ENCODE results near the gene CDK6. TPM values are rescaled to one million over a fixed set of nuclear protein-coding genes. Genes with fewer than 3 reads are reported as not detected.

Gene CDK6
- total and polyA plus RNA-seq, 4 donors: 3.3 to 35.0 (median 12.0) TPM

DNA sequence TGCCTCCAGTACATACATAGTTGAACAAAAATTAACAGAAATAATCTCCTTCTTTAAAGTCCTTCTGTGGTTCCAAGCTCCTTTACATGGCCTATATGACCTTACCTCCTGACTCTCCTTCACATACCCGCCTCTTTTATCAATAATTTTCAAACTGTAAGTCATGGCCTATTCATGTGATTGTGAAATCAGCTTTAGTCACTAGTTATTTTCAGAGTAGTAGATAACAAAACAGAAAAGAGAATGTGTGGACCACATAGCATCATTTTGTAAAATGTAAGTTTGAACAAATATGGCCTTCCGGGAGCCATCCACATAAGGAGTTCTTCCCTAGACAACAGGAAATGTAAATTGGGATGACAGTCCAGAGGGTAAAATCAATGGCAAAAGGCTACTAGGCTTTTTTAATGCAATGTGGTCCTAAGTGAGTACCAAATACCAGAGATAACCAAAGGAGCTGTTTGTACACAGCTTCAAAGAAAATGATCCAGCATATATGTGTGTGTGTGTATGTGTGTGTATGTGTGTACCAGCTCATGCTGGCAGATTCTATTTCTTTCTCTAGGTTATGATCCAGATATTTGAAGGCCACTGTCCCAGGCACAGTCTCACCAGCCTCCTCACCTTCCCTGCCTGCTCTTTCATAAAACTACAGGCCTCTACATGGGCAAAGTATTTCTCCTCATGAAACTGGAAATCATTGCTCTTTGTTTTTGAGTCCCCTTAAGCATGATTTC, 233.9 kb downstream of the CDK6 start:
- 91% methylated on average over 2 of the region's 2 CpGs for WGBS
- DNase-seq (ENCODE audit: low spot score): no peak
- no peaks in the 10 kb centered on the region for H3K36me3 ChIP-seq (ENCODE audit: control insufficient read depth in 4 of 4, insufficient read depth in 3 of 4, low read depth in 1 of 4, low read length in 3 of 4)
- H3K4me1 ChIP-seq (ENCODE audit: control insufficient read depth in 4 of 4, insufficient read depth in 4 of 4, low read length in 3 of 4): no peaks in the 10 kb centered on the region
- no peak overlapping the region for H3K27ac ChIP-seq (ENCODE audit: low read depth in 1 of 2, low read length in 2 of 2)
- TF ChIP-seq YY1 (IDR thresholded peaks at IDR 0.05): no peak
- no peak for TF ChIP-seq TAF1 (conservative IDR thresholded peaks at IDR 0.05)
- TF ChIP-seq RXRA (IDR thresholded peaks at IDR 0.05): no peak
- TF ChIP-seq JUND (IDR thresholded peaks at IDR 0.05): no peak
- TF ChIP-seq, protein P1, sequence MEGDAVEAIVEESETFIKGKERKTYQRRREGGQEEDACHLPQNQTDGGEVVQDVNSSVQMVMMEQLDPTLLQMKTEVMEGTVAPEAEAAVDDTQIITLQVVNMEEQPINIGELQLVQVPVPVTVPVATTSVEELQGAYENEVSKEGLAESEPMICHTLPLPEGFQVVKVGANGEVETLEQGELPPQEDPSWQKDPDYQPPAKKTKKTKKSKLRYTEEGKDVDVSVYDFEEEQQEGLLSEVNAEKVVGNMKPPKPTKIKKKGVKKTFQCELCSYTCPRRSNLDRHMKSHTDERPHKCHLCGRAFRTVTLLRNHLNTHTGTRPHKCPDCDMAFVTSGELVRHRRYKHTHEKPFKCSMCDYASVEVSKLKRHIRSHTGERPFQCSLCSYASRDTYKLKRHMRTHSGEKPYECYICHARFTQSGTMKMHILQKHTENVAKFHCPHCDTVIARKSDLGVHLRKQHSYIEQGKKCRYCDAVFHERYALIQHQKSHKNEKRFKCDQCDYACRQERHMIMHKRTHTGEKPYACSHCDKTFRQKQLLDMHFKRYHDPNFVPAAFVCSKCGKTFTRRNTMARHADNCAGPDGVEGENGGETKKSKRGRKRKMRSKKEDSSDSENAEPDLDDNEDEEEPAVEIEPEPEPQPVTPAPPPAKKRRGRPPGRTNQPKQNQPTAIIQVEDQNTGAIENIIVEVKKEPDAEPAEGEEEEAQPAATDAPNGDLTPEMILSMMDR (IDR thresholded peaks at IDR 0.05; ENCODE audit: low read depth, low read length, missing input control): no peak
- no peak for TF ChIP-seq RAD21 (IDR thresholded peaks at IDR 0.05)
- H3K4me3 ChIP-seq (ENCODE audit: low read depth in 1 of 3, low read length in 3 of 3): no peak overlapping the region
- no peak overlapping the region for H3K9ac ChIP-seq (ENCODE audit: low read depth in 1 of 2, low read length in 2 of 2)
- H3K9me3 ChIP-seq (ENCODE audit: control insufficient read depth in 4 of 4, low read length in 3 of 4): no peaks in the 10 kb centered on the region
- no peaks in the 10 kb centered on the region for H3K27me3 ChIP-seq (ENCODE audit: control insufficient read depth in 4 of 4, insufficient read depth in 4 of 4, low read length in 3 of 4)

DNA sequence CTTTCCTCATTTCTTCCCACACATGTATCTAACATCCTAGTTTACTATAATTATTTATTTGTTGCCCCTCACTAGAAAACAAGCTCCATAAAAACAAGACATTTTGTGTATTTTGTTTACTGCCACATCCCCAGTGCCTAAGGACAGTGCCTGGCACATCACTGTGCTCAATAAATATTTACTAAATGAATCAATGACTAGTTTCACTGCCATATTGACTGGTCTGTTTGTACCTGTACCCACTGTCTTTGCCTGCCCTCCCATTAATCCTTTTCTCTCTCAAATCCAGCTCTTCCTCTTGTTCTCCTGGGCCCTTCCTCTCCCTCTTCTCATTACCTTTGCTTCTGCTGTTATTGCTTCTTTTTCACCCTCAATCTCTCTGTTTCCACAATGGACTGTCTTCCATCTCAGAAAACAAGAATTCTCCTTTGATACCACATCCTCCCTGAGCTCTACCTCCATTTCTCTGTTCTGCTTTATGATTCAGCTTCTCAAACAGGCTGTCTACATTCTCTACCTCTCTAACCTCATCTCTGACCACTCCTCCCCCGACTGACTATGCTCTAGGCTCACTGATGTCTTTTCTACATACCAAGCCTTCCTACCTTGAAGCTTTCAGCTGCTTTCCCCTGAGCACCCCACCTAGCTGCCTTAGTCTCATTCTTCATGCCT, 237.9 kb downstream of the CDK6 start:
- H3K27me3 ChIP-seq (ENCODE audit: control insufficient read depth in 4 of 4, insufficient read depth in 4 of 4, low read length in 3 of 4): no peaks in the 10 kb centered on the region
- DNase-seq (ENCODE audit: low spot score): no peak
- no peak overlapping the region for H3K9ac ChIP-seq (ENCODE audit: low read depth in 1 of 2, low read length in 2 of 2)
- H3K4me1 ChIP-seq (ENCODE audit: control insufficient read depth in 4 of 4, insufficient read depth in 4 of 4, low read length in 3 of 4): no peaks in the 10 kb centered on the region
- peak; percentile 20 for TF ChIP-seq YY1 (IDR thresholded peaks at IDR 0.05)
- TF ChIP-seq EGR1 (IDR thresholded peaks at IDR 0.05; ENCODE audit: low read depth in 2 of 2): no peak
- no peaks in the 10 kb centered on the region for H3K9me3 ChIP-seq (ENCODE audit: control insufficient read depth in 4 of 4, low read length in 3 of 4)
- no peaks in the 10 kb centered on the region for H3K36me3 ChIP-seq (ENCODE audit: control insufficient read depth in 4 of 4, insufficient read depth in 3 of 4, low read depth in 1 of 4, low read length in 3 of 4)
- WGBS: 50% methylated on average over 1 of the region's 1 CpG
- H3K4me3 ChIP-seq (ENCODE audit: low read depth in 1 of 3, low read length in 3 of 3): no peak overlapping the region
- no peak overlapping the region for H3K27ac ChIP-seq (ENCODE audit: low read depth in 1 of 2, low read length in 2 of 2)

DNA sequence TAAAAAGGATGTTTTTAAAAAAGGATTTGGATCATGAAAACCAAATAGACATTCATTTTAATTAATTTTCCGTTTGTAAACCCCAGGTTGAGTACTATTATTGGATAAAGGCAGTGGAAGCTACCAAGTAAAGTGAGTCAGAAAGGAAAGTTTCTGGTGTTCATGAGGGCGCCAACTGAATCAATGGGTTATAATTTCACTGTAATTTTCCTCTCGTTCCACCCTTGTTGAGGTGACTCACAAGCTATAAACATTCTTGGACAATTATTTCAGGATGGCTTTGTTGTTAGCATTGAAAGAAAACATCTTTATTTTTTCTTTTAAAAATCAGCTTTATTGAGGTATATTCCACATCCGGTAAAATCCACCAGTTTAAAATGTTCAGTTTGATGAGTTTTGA, 241.1 kb downstream of the CDK6 start:
- peaks cover 0 to 4% (median 0%) of the 10 kb centered on the region in 4 donors for H3K4me1 ChIP-seq (ENCODE audit: control insufficient read depth in 4 of 4, insufficient read depth in 4 of 4, low read length in 3 of 4)
- DNase-seq (ENCODE audit: low spot score): no peak
- WGBS: 76% methylated on average over 4 of the region's 4 CpGs
- H3K27me3 ChIP-seq (ENCODE audit: control insufficient read depth in 4 of 4, insufficient read depth in 4 of 4, low read length in 3 of 4): no peaks in the 10 kb centered on the region
- no peak for TF ChIP-seq HNF4G (IDR thresholded peaks at IDR 0.05)
- no peak for TF ChIP-seq FOXA2 (IDR thresholded peaks at IDR 0.05)
- TF ChIP-seq JUND (IDR thresholded peaks at IDR 0.05): no peak
- no peak for TF ChIP-seq YY1 (IDR thresholded peaks at IDR 0.05)
- no peak overlapping the region for H3K4me3 ChIP-seq (ENCODE audit: low read depth in 1 of 3, low read length in 3 of 3)
- H3K36me3 ChIP-seq (ENCODE audit: control insufficient read depth in 4 of 4, insufficient read depth in 3 of 4, low read depth in 1 of 4, low read length in 3 of 4): no peaks in the 10 kb centered on the region
- H3K9me3 ChIP-seq (ENCODE audit: control insufficient read depth in 4 of 4, low read length in 3 of 4): no peaks in the 10 kb centered on the region
- no peak overlapping the region for H3K27ac ChIP-seq (ENCODE audit: low read depth in 1 of 2, low read length in 2 of 2)
- no peak overlapping the region for H3K9ac ChIP-seq (ENCODE audit: low read depth in 1 of 2, low read length in 2 of 2)

DNA sequence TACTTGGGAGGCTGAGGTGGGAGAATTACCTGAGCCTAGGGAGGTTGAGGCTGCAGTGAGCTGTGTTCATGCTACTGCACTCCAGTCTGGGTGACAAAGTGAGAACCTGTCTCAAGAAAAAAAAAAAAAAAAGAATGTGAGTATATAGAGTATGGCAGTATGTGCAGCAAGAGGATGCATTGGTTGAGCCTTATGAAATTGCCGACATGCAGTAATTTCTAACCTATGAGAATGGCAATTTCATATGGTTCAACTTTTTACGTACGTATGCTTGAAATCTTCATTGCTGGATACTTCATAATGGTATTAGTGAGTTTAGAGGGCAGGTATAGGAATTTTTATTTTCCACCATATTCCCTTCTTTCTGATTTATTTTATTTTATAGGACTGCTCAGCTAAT, 241.6 kb downstream of the CDK6 start:
- Histone ChIP-seq H3K27me3 (ENCODE audit: control insufficient read depth in 4 of 4, insufficient read depth in 4 of 4, low read length in 3 of 4) (no peaks in the 10 kb centered on the region), H3K9me3 (ENCODE audit: control insufficient read depth in 4 of 4, low read length in 3 of 4) (no peaks in the 10 kb centered on the region), H3K9ac (ENCODE audit: low read depth in 1 of 2, low read length in 2 of 2) (no peak overlapping the region), H3K27ac (ENCODE audit: low read depth in 1 of 2, low read length in 2 of 2) (no peak overlapping the region), H3K36me3 (ENCODE audit: control insufficient read depth in 4 of 4, insufficient read depth in 3 of 4, low read depth in 1 of 4, low read length in 3 of 4) (no peaks in the 10 kb centered on the region), H3K4me3 (ENCODE audit: low read depth in 1 of 3, low read length in 3 of 3) (no peak overlapping the region), H3K4me1 (ENCODE audit: control insufficient read depth in 4 of 4, insufficient read depth in 4 of 4, low read length in 3 of 4) (peaks cover 0 to 4% (median 0%) of the 10 kb centered on the region in 4 donors)
- no peak for DNase-seq (ENCODE audit: low spot score)
- 97% methylated on average over 3 of the region's 3 CpGs for WGBS
- TF ChIP-seq EGR1 (IDR thresholded peaks at IDR 0.05; ENCODE audit: low read depth in 2 of 2) (no peak), RXRA (IDR thresholded peaks at IDR 0.05) (no peak), NR2F2 (IDR thresholded peaks at IDR 0.05) (no peak), FOXA1 (IDR thresholded peaks at IDR 0.05) (no peak), JUND (IDR thresholded peaks at IDR 0.05) (no peak), HNF4A (conservative IDR thresholded peaks at IDR 0.05) (no peak), RAD21 (IDR thresholded peaks at IDR 0.05) (no peak), SP1 (IDR thresholded peaks at IDR 0.05) (no peak), FOXA2 (IDR thresholded peaks at IDR 0.05) (no peak), HNF4G (IDR thresholded peaks at IDR 0.05) (no peak), TAF1 (conservative IDR thresholded peaks at IDR 0.05) (no peak), GABPA (IDR thresholded peaks at IDR 0.05 in 1 of 2, conservative IDR thresholded peaks at IDR 0.05 in 1 of 2) (no peak)
- TF ChIP-seq, protein P2, sequence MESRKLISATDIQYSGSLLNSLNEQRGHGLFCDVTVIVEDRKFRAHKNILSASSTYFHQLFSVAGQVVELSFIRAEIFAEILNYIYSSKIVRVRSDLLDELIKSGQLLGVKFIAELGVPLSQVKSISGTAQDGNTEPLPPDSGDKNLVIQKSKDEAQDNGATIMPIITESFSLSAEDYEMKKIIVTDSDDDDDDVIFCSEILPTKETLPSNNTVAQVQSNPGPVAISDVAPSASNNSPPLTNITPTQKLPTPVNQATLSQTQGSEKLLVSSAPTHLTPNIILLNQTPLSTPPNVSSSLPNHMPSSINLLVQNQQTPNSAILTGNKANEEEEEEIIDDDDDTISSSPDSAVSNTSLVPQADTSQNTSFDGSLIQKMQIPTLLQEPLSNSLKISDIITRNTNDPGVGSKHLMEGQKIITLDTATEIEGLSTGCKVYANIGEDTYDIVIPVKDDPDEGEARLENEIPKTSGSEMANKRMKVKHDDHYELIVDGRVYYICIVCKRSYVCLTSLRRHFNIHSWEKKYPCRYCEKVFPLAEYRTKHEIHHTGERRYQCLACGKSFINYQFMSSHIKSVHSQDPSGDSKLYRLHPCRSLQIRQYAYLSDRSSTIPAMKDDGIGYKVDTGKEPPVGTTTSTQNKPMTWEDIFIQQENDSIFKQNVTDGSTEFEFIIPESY (IDR thresholded peaks at IDR 0.05): no peak
- TF ChIP-seq, protein P1 (IDR thresholded peaks at IDR 0.05; ENCODE audit: low read depth, low read length, missing input control): no peak
- TF ChIP-seq, protein P3, sequence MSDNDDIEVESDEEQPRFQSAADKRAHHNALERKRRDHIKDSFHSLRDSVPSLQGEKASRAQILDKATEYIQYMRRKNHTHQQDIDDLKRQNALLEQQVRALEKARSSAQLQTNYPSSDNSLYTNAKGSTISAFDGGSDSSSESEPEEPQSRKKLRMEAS (IDR thresholded peaks at IDR 0.05): no peak

Data from liver (tissue), 9 donors.